Measurements from ENCODE around the gene CDC42EP5.

CDC42EP5 gene

DNA sequence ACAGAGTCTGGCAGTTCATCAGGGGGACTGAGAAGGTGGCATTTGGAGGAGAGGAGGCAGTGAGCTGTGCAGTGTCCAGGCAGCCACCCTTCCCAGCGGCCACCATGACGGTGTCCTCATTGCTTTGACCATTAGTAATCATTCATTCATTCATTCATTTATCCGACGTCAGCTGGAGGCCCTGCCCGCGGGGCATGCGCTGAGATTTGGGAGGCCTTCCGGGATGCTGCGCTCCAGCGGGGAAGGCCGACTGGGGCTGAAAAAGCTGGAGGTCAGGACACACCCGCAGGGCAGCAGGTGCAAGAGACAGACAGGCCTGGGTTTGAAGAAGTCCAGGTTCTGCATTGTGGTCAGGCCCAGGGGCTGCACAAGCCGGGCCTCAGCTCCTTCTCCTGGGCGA, 48.9 kb downstream of the CDC42EP5 start:
- DNase-seq = no peak

DNA sequence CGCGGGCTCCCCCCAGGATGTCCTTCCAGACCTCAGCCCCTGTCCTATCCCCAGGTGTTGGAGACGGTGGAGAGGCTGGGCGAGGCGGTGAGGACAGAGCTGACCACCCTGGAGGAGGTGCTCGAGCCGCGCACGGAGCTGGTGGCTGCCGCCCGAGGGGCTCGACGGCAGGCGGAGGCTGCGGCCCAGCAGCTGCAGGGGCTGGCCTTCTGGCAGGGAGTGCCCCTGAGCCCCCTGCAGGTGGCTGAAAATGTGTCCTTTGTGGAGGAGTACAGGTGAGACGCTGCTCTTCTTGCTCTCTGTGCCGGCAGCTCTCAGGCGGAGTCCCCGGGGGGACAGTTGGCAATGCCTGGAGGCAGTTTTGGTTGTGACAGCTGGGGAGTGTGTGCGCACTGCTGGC, 51.0 kb downstream of the CDC42EP5 start:
- DNase-seq = no peak

DNA sequence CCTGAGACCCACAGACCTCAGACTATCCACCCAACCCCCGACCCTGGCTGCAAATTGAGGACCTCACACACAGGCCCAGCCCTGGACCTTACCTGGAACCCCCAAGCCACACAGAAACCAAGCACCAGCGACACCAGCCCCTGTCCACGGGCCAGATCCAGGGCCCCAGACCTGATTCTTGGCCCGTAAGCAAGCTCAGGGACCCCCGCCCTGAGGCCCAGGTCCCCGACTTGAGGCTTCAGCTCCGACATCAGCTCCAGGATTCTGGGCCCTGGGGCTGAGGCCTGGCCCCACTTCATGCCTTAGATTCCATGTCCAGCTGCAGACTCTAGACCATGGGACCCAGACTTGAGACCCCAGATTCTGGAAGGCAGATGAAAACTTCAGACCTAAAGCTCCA, 51.6 kb downstream of the CDC42EP5 start:
- DNase-seq = no peak

DNA sequence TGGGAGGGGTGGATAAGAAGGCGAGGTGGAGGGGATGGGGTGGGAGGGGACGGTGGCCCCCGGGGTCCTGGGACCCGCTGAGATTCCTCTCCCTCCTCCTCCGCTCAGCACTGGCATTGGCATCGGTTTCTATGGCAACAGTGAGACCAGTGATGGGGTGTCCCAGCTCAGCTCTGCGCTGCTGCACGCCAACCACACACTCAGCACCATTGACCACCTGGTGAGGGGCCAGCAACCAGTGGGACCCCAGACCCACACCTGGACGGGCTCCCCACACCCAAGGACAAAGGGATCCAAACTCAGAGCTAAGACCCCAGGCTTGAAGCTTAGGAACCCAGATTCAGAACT, 52.0 kb downstream of the CDC42EP5 start:
- no peak for DNase-seq

DNA sequence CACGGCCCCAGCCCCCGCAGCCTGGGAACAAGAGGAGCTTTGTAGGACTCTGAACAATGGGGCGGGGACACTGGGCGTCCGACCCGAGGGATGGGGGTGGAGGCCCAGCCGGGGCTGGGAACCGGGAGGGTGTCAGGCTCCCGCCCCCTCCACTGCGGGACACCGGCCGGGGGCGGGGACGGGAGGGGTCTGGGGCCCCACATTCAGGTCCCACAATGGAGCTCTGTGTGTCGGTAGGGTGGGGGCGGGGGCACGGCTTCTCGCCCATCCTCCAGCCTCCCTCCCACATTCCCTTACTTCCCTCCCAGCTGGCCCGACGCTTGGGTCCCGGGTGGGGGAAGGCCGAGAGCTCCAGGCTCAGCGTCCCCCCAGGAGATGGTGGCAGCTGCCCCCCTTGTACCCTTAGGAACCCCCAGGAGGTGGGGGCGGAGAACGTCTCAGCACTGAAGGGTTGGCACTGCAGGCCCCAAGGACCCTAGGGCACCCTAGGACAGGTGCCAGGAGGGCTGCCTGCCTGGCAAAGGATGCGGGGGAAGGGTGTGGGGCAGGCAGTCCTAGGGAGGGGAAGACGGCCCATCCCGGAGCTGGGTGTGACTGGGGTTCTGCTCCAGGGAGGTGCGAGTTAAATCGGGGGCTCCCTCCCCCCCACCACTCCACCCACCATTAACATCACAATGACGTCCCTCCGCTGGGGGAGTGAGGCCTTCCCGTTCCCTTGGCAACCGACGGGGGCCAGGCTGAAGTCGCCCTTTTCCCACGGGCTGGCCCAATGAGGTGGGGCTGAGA, 52.5 kb downstream of the CDC42EP5 start:
- DNase-seq = no peak

DNA sequence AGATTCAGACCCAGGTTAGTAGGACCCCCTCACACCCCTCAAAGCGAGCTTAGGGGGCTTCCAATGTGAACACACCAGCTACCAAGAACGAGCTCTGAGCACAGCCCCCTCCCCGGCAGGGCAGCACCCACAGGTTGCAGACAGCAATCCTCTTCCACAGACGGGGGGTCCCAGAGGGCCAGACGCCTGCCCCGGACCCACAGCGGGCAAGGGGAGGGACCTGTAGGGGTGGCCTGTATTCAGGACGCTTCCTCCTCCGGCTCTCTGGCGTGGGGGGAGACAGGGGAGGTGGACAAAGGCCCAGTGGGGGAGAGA, 53.1 kb downstream of the CDC42EP5 start:
- no peak for DNase-seq

DNA sequence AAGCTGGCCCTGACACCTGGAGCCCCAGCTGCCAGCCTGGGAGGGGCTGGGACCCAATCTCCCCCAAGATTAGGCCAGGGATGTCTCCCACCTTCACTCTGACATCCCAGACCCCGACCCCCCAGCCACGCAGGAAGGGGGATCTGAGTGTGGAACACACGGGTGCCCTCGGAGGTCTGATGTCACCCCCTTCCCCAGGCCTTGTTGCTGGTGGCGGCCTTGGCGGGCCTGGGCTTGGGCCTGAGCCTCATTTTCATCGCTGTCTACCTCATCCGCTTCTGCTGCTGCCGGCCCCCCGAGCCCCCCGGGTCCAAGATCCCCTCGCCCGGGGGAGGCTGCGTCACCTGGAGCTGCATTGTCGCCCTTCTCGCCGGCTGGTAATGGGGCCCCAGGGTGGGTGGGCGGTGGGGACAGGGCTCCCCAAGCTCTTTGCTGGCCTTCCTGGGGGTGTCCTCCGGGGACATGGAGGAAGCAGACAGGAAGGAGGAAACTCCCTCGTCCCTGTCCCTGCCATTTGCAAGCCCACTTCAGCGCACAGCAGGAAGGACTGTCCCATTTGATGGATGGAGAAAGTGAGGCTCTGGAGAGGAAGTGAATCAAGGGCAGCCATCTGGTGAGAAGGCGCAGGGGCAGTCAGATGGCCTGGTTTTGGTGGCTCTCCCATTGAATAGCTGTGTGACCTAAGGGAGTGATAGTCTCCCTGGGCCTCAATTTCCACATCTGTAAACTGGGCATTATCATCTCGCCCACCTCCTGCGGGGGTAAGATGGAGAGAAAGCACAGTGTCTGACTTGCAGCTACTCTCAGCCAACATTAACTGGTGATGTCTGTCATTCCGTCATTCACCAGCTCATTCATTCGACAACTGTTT, 53.9 kb downstream of the CDC42EP5 start:
- DNase-seq = no peak

DNA sequence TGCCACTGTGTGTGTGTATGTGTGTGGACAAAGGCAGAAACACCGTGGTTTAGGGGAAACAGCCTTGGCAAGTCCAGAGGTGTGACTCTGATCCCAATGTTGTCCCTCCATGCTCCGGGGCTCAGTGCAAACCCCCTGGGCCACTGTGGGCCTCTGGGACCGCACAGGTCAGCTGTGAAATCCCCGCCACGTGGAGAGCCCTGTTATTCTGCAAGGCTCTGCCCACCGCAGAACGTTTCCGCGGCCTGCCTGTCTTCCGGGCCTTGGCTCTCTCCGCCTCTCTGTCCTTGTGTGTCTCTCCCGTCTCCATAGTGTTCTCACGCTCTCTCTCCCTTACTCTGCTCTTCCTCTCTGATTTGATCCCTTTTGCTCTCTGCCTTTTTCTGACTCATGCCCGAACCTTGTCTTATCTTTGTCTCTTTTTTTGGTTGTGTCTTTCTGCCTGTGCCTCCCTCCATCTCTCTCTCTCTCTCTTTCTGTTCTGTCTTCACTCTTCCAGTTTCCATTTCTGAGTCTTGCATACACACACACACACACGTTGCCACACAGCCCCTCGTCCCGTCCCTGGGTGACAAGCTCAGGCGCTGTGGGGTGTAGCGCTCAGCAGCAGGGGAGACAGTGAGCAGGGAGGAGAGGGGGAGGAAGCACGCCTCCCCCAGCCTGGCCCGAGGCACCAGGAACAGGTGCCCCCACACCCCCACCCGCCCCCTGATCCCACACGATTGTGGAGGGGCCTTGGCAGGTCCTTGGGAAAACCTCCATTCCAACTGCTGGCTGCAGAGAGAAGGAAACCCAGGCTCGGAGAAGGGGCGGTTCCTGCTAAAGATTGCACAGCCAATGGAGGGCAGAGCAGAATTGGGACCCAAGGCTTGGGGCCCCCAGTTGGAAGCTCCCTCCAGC, 54.8 kb downstream of the CDC42EP5 start:
- DNase-seq = no peak

DNA sequence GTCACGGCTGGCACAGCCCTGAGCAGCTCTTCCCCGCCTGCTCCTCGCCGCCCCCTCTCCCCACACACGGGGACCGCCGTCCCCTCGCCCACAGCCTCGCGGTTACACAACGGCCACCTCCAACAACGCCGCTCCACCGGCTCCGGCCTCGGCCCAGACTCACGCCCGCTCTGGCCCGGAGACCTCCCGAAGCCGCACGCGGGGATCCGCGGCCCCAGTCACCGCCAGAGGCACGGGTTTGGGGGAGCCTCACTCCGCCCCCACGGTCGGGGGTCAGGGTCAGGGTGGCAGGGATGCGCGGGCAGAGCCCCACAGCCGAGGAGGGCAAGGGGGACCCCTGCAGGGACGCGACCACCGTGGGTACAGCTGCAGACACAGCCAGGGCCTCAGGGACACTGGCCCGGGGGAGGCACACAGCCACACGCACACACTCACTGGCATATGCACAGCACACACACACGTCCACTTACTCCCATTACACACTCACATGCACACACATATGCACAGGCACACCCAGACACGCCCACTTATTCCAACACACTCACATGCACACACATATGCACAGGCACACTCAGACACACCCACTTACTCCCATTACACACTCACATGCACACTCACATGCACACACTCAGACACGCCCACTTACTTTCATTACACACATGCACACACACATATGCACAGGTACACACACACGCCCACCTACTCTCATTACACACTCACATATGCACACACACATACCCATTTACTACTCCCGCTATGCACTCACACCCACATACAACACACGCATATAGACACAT, 56.2 kb downstream of the CDC42EP5 start:
- DNase-seq = no peak

DNA sequence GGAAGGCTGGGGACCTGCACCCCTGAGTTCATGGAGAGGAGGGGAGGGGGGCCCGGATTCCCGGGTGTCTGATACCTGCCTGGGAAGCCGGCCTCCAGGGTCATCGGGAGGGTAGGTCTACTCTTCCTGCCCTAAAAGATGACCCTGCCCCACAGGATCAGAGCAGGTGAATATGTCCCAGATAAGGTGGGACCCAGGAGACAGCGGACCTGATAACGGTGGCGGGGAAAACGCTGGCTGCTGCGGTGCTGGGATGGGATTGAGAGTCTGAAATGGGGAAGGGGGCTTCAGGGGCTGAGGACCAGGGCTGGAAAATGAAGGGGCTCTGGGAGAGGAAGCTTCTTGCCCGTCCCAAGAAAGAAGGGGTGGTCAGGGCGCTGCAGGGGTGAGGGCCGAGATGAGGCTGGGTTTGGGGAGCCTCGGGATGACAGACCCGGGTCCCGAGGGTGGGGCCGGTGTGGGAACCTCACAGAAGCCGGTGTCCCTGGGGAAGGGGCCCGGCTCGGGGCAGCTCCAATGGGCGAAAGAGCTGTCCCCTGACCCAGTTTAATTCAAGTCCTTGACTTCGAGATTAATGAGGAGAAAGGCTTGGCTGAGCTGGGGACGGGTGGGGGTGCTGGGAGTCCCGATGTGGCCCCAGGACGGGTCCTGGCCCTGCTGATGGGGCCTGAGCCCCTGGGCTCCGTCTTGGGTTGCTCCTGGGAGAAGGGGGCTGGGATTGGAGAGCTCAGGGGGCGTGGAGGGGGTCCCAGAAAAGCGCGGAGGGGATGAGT, 57.0 kb downstream of the CDC42EP5 start:
- no peak for DNase-seq

DNA sequence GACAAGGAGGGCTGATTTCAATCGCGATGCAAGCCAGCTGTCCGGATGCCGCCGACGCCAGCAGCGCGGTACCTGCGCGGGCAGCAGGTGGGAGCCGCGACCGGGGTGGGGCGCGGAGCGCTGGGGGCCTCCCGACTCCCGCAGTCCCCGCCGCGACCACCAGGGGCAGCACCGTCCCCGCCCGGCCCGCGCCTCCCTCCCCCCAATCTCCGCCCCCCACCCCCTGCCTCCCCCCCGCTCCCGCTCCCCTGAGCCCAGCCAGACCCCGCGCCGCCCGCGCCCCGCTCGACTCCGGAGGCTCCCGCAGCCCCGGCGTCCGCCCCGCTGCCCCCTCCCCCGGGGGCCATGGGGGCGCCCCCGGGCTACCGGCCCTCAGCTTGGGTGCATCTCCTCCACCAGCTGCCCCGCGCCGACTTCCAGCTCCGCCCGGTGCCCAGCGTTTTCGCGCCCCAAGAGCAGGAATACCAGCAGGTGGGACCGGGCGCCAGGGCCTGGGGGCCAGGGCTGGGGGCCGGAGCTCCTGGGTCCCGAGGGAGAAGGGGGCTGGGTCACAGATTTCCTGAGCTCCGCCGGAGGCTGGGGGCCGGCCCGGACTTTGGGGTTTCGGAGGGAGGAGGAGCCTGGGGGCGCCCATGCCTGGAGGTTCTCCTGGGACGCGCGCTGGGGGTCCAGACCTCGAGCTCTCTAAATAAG, 57.7 kb downstream of the CDC42EP5 start, which contains the start of gene TTYH1:
TSS of gene TTYH1 (plus strand) at position 257 of the 693 bp plus-strand sequence. CDS start at position 346, 89 bp downstream.
- DNase-seq = no peak
